Gastroesophageal sphincter (tissue), 4 donors: ENCODE results near the gene ANO10. TPM values are rescaled to one million over a fixed set of nuclear protein-coding genes. Genes with fewer than 3 reads are reported as not detected.

Source experiments
- ATAC-seq: fragments of 150-250 bp; one replicate; pipeline ENCODE4 v1.9.1; 2016; ENCODE audit warnings: mild to moderate bottlenecking, moderate library complexity
- H3K27ac ChIP-seq, 4 donors: fragments of 200-600 bp; sonication (generic) in 3 of 4; 1 replicate in 3 of 4; 2 replicates in 1 of 4; pipeline ENCODE4 v1.5.1; 2016 to 2019
- H3K27me3 ChIP-seq: fragments of 200-600 bp; sonication (generic); one replicate; pipeline ENCODE4 v1.5.1; 2019
- H3K36me3 ChIP-seq, 2 donors: fragments of 200-600 bp; sonication (generic); one replicate each; pipeline ENCODE4 v1.5.1; 2019; ENCODE audit warnings: control low read depth in 1 of 2
- H3K4me1 ChIP-seq, 3 donors: fragments of 200-600 bp; sonication (generic); 1 replicate in 2 of 3; 2 replicates in 1 of 3; pipeline ENCODE4 v1.5.1; 2016 to 2019; ENCODE audit warnings: control low read depth in 2 of 3
- H3K4me3 ChIP-seq, 2 donors: fragments of 200-600 bp; sonication (generic); one replicate each; pipeline ENCODE4 v1.5.1; 2019; ENCODE audit warnings: mild to moderate bottlenecking in 1 of 2, moderate library complexity in 1 of 2
- H3K9me3 ChIP-seq, 3 donors: fragments of 200-600 bp; sonication (generic); one replicate each; pipeline ENCODE4 v1.5.1; 2017 to 2019; ENCODE audit warnings: control low read depth in 2 of 3
- EP300 ChIP-seq: sonication (generic); formaldehyde crosslinking; IDR thresholded peaks from one replicate; pipeline ENCODE4 v1.6.1; 2017; ENCODE audit warnings: antibody characterized with exemption, mild to moderate bottlenecking
- POLR2A ChIP-seq, 2 donors: fragments of 450-650 bp; IDR thresholded peaks; one replicate each; pipeline ENCODE4 v1.6.1; 2017; ENCODE audit warnings: antibody characterized with exemption in 2 of 2, mild to moderate bottlenecking in 2 of 2, moderate library complexity in 1 of 2
- POLR2AphosphoS5 ChIP-seq: sonication (generic); formaldehyde crosslinking; IDR thresholded peaks from one replicate; pipeline ENCODE4 v1.6.1; 2017; ENCODE audit warnings: antibody characterized with exemption
- WGBS, 2 donors: methylation state at CpG; one replicate each; pipeline ENCODE4 v1.1.5; 2018; ENCODE audit warnings: low coverage in 1 of 2; 5-methylcytosine and 5-hydroxymethylcytosine counted together
- total RNA-seq, 4 donors: library from RNA; depleted of rRNA; stranded (reverse); fragments of >200 nt; gene quantifications; one replicate each; pipeline ENCODE4 v1.1.0, GENCODE V29; 2016
- TF ChIP-seq, protein P1 (sequence below), 4 experiments: fragments of 200-600 bp in 2 of 4; fragments of 450-650 bp in 2 of 4; sonication (generic) in 1 of 4; IDR thresholded peaks; one replicate each; pipeline ENCODE4 v1.5.1; 2017 to 2019; ENCODE audit warnings: antibody characterized with exemption in 4 of 4, mild to moderate bottlenecking in 2 of 4, moderate library complexity in 2 of 4

The ANO10 gene
- total RNA-seq, 4 donors from 2014 or later = 22.9 to 33.5 (median 30.2) TPM

DNA sequence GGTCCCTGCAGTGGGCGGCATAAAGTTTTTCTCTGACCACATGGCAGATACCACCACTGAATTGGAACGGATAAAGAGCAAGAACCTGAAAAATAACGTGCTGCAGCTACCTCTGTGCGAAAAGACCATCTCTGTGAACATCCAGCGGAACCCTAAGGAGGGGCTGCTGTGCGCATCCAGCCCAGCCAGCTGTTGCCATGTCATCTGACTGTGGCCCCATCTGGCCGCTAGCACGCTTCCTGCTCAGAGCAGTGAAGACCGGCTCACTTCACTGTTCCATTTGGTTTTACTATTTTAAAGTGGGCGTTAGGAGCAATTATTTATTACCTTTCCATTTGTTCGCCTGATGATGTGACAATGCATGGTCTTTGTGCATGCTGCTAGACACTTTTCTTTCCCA lies 273.5 kb downstream of the ANO10 start:
- peaks cover 0 to 9% (median 0%) of the 10 kb centered on the region in 3 donors for H3K4me1 ChIP-seq
- H3K27ac ChIP-seq = no peak overlapping the region
- no peak for ATAC-seq
- no peak overlapping the region for H3K4me3 ChIP-seq
- H3K9me3 ChIP-seq = peaks cover 0 to 16% (median 0%) of the 10 kb centered on the region in 3 donors
- peaks cover 6 to 78% of the 10 kb centered on the region in 2 donors for H3K36me3 ChIP-seq
- WGBS, 2 donors = 94 to 95% methylated on average over 7 to 11 of the region's 11 CpGs
- TF ChIP-seq POLR2AphosphoS5 (no peak), EP300 (no peak), POLR2A (IDR thresholded peaks at IDR 0.05) (no peak)
- TF ChIP-seq, protein P1, sequence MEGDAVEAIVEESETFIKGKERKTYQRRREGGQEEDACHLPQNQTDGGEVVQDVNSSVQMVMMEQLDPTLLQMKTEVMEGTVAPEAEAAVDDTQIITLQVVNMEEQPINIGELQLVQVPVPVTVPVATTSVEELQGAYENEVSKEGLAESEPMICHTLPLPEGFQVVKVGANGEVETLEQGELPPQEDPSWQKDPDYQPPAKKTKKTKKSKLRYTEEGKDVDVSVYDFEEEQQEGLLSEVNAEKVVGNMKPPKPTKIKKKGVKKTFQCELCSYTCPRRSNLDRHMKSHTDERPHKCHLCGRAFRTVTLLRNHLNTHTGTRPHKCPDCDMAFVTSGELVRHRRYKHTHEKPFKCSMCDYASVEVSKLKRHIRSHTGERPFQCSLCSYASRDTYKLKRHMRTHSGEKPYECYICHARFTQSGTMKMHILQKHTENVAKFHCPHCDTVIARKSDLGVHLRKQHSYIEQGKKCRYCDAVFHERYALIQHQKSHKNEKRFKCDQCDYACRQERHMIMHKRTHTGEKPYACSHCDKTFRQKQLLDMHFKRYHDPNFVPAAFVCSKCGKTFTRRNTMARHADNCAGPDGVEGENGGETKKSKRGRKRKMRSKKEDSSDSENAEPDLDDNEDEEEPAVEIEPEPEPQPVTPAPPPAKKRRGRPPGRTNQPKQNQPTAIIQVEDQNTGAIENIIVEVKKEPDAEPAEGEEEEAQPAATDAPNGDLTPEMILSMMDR (IDR thresholded peaks at IDR 0.05) = no peak
- H3K27me3 ChIP-seq = no peaks in the 10 kb centered on the region

DNA sequence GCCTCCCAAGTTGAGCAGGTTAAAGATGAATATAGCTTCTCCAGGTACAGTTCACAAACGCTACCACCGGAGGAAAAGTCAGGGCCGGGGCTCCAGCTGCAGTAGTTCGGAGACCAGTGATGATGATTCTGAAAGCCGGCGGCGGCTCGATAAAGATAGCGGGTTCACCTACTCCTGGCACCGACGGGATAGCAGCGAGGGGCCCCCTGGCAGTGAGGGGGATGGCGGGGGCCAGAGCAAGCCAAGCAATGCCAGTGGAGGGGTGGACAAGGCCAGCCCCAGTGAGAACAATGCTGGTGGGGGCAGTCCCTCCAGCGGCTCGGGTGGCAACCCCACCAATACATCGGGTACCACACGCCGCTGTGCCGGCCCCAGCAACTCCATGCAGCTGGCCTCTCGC lies 274.0 kb downstream of the ANO10 start:
- Histone ChIP-seq H3K27ac (no peak overlapping the region), H3K9me3 (peaks cover 0 to 10% (median 0%) of the 10 kb centered on the region in 3 donors), H3K4me1 (peaks cover 0 to 9% (median 0%) of the 10 kb centered on the region in 3 donors), H3K36me3 (peaks cover 8 to 83% of the 10 kb centered on the region in 2 donors), H3K27me3 (no peaks in the 10 kb centered on the region), H3K4me3 (no peak overlapping the region)
- WGBS, 2 donors = 91% methylated on average over 7 to 15 of the region's 20 CpGs
- TF ChIP-seq POLR2AphosphoS5 (no peak), EP300 (no peak)
- no peak for ATAC-seq

GRCh38 chr3:43346978-43347749 lies 274.6 kb downstream of the ANO10 start:
- H3K4me3 ChIP-seq = no peak overlapping the region
- no peak for TF ChIP-seq POLR2AphosphoS5
- TF ChIP-seq, protein P1 (IDR thresholded peaks at IDR 0.05) = no peak
- no peak for TF ChIP-seq POLR2A (IDR thresholded peaks at IDR 0.05)
- TF ChIP-seq EP300 = no peak
- 91 to 97% methylated on average over 8 to 9 of the region's 14 CpGs for WGBS, 2 donors
- peaks cover 0 to 9% (median 0%) of the 10 kb centered on the region in 3 donors for H3K4me1 ChIP-seq
- H3K27ac ChIP-seq = no peak overlapping the region
- peaks cover 0 to 4% (median 0%) of the 10 kb centered on the region in 3 donors for H3K9me3 ChIP-seq
- peaks cover 8 to 90% of the 10 kb centered on the region in 2 donors for H3K36me3 ChIP-seq
- no peaks in the 10 kb centered on the region for H3K27me3 ChIP-seq
- ATAC-seq = no peak

DNA sequence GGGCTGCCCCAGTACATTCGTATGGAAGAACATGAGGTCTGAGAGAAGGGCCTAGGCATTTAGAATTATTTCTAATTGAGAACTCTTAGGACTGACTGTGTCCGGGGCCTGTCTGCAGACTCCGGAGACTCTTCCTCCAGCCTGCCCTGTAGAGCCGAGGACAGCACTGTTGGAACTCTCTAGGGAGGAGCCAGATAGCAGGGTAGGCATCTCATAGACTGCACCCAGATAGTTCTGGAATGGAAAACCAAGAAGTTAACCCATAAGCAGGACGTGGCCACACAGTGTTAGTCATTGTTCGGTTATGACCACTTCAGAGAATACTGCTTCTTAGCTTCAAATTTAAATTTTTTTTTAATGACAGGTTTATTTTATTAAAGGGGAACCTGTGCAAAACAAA lies 275.9 kb downstream of the ANO10 start:
- Histone ChIP-seq H3K4me3 (no peak overlapping the region), H3K4me1 (peaks cover 0 to 9% (median 0%) of the 10 kb centered on the region in 3 donors), H3K9me3 (no peaks in the 10 kb centered on the region), H3K36me3 (peaks cover 8 to 98% of the 10 kb centered on the region in 2 donors), H3K27me3 (no peaks in the 10 kb centered on the region), H3K27ac (no peak overlapping the region)
- TF ChIP-seq POLR2A (IDR thresholded peaks at IDR 0.05) = no peak
- no peak for TF ChIP-seq EP300
- TF ChIP-seq POLR2AphosphoS5 = no peak
- TF ChIP-seq, protein P1 (IDR thresholded peaks at IDR 0.05) = no peak
- WGBS, 2 donors = 68 to 78% methylated on average over 3 to 4 of the region's 6 CpGs
- ATAC-seq = no peak

GRCh38 chr3:43345246-43345645 lies 276.6 kb downstream of the ANO10 start:
- H3K4me3 ChIP-seq = no peak overlapping the region
- ATAC-seq = no peak
- no peaks in the 10 kb centered on the region for H3K9me3 ChIP-seq
- no peak for TF ChIP-seq EP300
- no peak for TF ChIP-seq POLR2A (IDR thresholded peaks at IDR 0.05)
- TF ChIP-seq, protein P1 (IDR thresholded peaks at IDR 0.05) = no peak
- no peak for TF ChIP-seq POLR2AphosphoS5
- peaks cover 11 to 100% of the 10 kb centered on the region in 2 donors for H3K36me3 ChIP-seq
- peak overlapping the region in 1 of 4 donors; percentile 9 for H3K27ac ChIP-seq
- H3K4me1 ChIP-seq = peaks cover 0 to 9% (median 0%) of the 10 kb centered on the region in 3 donors
- no peaks in the 10 kb centered on the region for H3K27me3 ChIP-seq
- 94 to 98% methylated on average over 4 of the region's 4 CpGs for WGBS, 2 donors
